MG63 (cell line): ENCODE results near the gene KMT2A. TPM values are rescaled to one million over a fixed set of nuclear protein-coding genes. Genes with fewer than 3 reads are reported as not detected.

Experiments used
- DNase-seq: peaks from one replicate; pipeline ENCODE4 v3.0.0-alpha.2; 2020
- H3K27me3 ChIP-seq: fragments of 250-450 bp; sonication (Bioruptor Pico); 2 replicates; pipeline ENCODE4 v1.5.1; 2020; ENCODE audit warnings: mild to moderate bottlenecking, moderate library complexity
- H3K36me3 ChIP-seq: fragments of 250-450 bp; sonication (Bioruptor Pico); 2 replicates; pipeline ENCODE4 v1.5.1; 2020; ENCODE audit warnings: mild to moderate bottlenecking, moderate library complexity
- H3K4me3 ChIP-seq: fragments of 250-450 bp; sonication (Bioruptor Pico); 2 replicates; pipeline ENCODE4 v1.5.1; 2020; ENCODE audit warnings: mild to moderate bottlenecking, moderate library complexity
- H3K9me3 ChIP-seq: fragments of 250-450 bp; sonication (Bioruptor Pico); 2 replicates; pipeline ENCODE4 v1.5.1; 2020; ENCODE audit warnings: mild to moderate bottlenecking, moderate library complexity
- total RNA-seq: library from RNA; depleted of rRNA; stranded (reverse); fragments of >200 nt; shearing (Covaris generic); gene quantifications from 2 replicates; pipeline ENCODE4 v1.2.3, GENCODE V29; 2014; ENCODE audit warnings: low replicate concordance

Gene KMT2A
- total RNA-seq, 1 experiment from 2014 or later: 11.9 TPM

- no peak for DNase-seq
- H3K9me3 ChIP-seq: no peaks in the 10 kb centered on the region
- H3K4me3 ChIP-seq: no peak overlapping the region
- H3K36me3 ChIP-seq: peaks cover 56% of the 10 kb centered on the region
- no peaks in the 10 kb centered on the region for H3K27me3 ChIP-seq
Observed at GRCh38 chr11:118521892-118522311, 85.6 kb downstream of the KMT2A start.

GRCh38 chr11:118522571-118523072, 86.3 kb downstream of the KMT2A start:
- peaks cover 54% of the 10 kb centered on the region for H3K36me3 ChIP-seq
- no peak for DNase-seq

GRCh38 chr11:118524356-118524755, 88.1 kb downstream of the KMT2A start:
- no peak overlapping the region for H3K4me3 ChIP-seq
- no peak for DNase-seq
- H3K36me3 ChIP-seq: peaks cover 42% of the 10 kb centered on the region
- H3K9me3 ChIP-seq: no peaks in the 10 kb centered on the region
- no peaks in the 10 kb centered on the region for H3K27me3 ChIP-seq

More at GRCh38 chr11:118522571-118523072, 86.3 kb downstream of the KMT2A start:
- Histone ChIP-seq H3K27me3 (no peaks in the 10 kb centered on the region), H3K4me3 (no peak overlapping the region), H3K9me3 (no peaks in the 10 kb centered on the region)

- DNase-seq: no peak
- Histone ChIP-seq H3K9me3 (no peaks in the 10 kb centered on the region), H3K36me3 (peaks cover 36% of the 10 kb centered on the region), H3K4me3 (no peak overlapping the region), H3K27me3 (no peaks in the 10 kb centered on the region)
Observed at GRCh38 chr11:118524757-118525470, 88.6 kb downstream of the KMT2A start.

- Histone ChIP-seq H3K36me3 (peaks cover 22% of the 10 kb centered on the region), H3K9me3 (no peaks in the 10 kb centered on the region), H3K27me3 (no peaks in the 10 kb centered on the region), H3K4me3 (no peak overlapping the region)
- no peak for DNase-seq
Observed at GRCh38 chr11:118526688-118527087, 90.4 kb downstream of the KMT2A start.

- no peak for DNase-seq
- Histone ChIP-seq H3K4me3 (no peak within 1 kb of the TSS), H3K36me3 (peaks cover 17% of the 10 kb centered on the region), H3K9me3 (no peaks in the 10 kb centered on the region), H3K27me3 (no peaks in the 10 kb centered on the region)
Observed at GRCh38 chr11:118527109-118527508, 90.8 kb downstream of the KMT2A start, which contains the start of gene TTC36. TSS of gene TTC36 (plus strand) at chr11:118527474. CDS start at chr11:118527495, 21 bp downstream.

- H3K27me3 ChIP-seq: no peaks in the 10 kb centered on the region
- H3K4me3 ChIP-seq: no peak overlapping the region
- DNase-seq: no peak
- H3K36me3 ChIP-seq: peaks cover 8% of the 10 kb centered on the region; the same call in 1 of the 2 replicates
- no peaks in the 10 kb centered on the region for H3K9me3 ChIP-seq
Observed at GRCh38 chr11:118528511-118528910, 92.2 kb downstream of the KMT2A start.

- H3K27me3 ChIP-seq: no peaks in the 10 kb centered on the region
- no peak overlapping the region for H3K4me3 ChIP-seq
- no peaks in the 10 kb centered on the region for H3K9me3 ChIP-seq
- no peak for DNase-seq
- H3K36me3 ChIP-seq: peaks cover 5% of the 10 kb centered on the region; the same call in 1 of the 2 replicates
Observed at GRCh38 chr11:118529584-118530175, 93.4 kb downstream of the KMT2A start.

GRCh38 chr11:118530180-118530682, 93.9 kb downstream of the KMT2A start:
- Histone ChIP-seq H3K4me3 (peak overlapping the region; percentile 33; the same call in 1 of the 2 replicates), H3K36me3 (peaks cover 5% of the 10 kb centered on the region; the same call in 1 of the 2 replicates), H3K27me3 (no peaks in the 10 kb centered on the region), H3K9me3 (no peaks in the 10 kb centered on the region)
- DNase-seq: no peak

- Histone ChIP-seq H3K27me3 (no peaks in the 10 kb centered on the region), H3K4me3 (peak within 1 kb of the TSS; percentile 33), H3K9me3 (no peaks in the 10 kb centered on the region), H3K36me3 (peaks cover 5% of the 10 kb centered on the region; the same call in 1 of the 2 replicates)
- peak; percentile 30 for DNase-seq
Observed at GRCh38 chr11:118530683-118531596, 94.6 kb downstream of the KMT2A start, which contains the start of gene TMEM25. TSS of gene TMEM25 (plus strand) at chr11:118531192. CDS start at chr11:118531802, 610 bp downstream.

- no peaks in the 10 kb centered on the region for H3K9me3 ChIP-seq
- H3K36me3 ChIP-seq: peaks cover 3% of the 10 kb centered on the region; the same call in 1 of the 2 replicates
- DNase-seq: no peak
Observed at GRCh38 chr11:118531597-118532084, 95.3 kb downstream of the KMT2A start.

GRCh38 chr11:118532091-118532490, 95.8 kb downstream of the KMT2A start:
- no peaks in the 10 kb centered on the region; the same call in 1 of the 2 replicates for H3K36me3 ChIP-seq
- no peak for DNase-seq
- no peak overlapping the region for H3K4me3 ChIP-seq
- H3K27me3 ChIP-seq: no peaks in the 10 kb centered on the region
- no peaks in the 10 kb centered on the region for H3K9me3 ChIP-seq

More at GRCh38 chr11:118531597-118532084, 95.3 kb downstream of the KMT2A start:
- Histone ChIP-seq H3K27me3 (no peaks in the 10 kb centered on the region), H3K4me3 (no peak overlapping the region)

- H3K9me3 ChIP-seq: no peaks in the 10 kb centered on the region
Observed at GRCh38 chr11:118532852-118533768, 96.8 kb downstream of the KMT2A start.

GRCh38 chr11:118533769-118534729, 97.8 kb downstream of the KMT2A start:
- no peak for DNase-seq
- no peaks in the 10 kb centered on the region for H3K9me3 ChIP-seq
- H3K27me3 ChIP-seq: no peaks in the 10 kb centered on the region
- no peak overlapping the region for H3K4me3 ChIP-seq
- H3K36me3 ChIP-seq: no peaks in the 10 kb centered on the region

More at GRCh38 chr11:118532852-118533768, 96.8 kb downstream of the KMT2A start:
- Histone ChIP-seq H3K4me3 (no peak overlapping the region), H3K27me3 (no peaks in the 10 kb centered on the region), H3K36me3 (no peaks in the 10 kb centered on the region)
- no peak for DNase-seq
